ENCODE measurements around the gene ADGRA1.
A peak's percentile ranks its signal among the peaks of the same experiment; 100 is the strongest.

ADGRA1 gene, protein sequence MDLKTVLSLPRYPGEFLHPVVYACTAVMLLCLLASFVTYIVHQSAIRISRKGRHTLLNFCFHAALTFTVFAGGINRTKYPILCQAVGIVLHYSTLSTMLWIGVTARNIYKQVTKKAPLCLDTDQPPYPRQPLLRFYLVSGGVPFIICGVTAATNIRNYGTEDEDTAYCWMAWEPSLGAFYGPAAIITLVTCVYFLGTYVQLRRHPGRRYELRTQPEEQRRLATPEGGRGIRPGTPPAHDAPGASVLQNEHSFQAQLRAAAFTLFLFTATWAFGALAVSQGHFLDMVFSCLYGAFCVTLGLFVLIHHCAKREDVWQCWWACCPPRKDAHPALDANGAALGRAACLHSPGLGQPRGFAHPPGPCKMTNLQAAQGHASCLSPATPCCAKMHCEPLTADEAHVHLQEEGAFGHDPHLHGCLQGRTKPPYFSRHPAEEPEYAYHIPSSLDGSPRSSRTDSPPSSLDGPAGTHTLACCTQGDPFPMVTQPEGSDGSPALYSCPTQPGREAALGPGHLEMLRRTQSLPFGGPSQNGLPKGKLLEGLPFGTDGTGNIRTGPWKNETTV

DNA sequence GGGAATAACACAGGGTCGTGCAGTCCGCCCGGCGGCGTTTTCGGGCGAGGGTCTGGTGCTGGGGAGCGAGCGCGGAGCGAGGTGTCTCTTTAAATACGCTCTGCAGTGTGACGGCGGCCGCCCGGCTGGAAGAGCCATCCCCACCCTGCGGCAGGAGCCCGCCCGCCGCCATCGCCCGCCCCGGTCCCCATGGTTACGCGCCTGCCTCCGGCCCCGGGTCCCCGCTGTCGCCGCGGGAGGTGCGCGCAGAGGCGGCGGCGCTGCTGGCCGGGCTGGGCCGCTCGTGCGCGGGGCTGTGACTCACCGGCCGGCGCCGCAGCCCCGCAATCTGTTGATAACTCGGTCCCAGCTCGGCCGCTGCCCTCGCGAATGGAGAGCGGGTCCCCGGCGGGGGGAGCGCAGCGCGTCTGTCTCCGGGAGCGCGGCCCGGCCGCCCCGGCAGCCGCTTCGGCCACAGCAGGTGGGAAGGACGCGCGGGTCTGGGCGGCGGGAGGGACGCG, at the start of gene ADGRA1:
ADGRA1 (plus strand) TSS at position 246 of the 500 bp plus-strand sequence. CDS start 986 bp downstream, outside the sequence.
- TF ChIP-seq LEF1 (IDR thresholded peaks at IDR 0.05; ENCODE audit: borderline replicate concordance), result no peak
- TF ChIP-seq FOXK2 (IDR thresholded peaks at IDR 0.05), result no peak
- TF ChIP-seq FOXM1 (IDR thresholded peaks at IDR 0.05; ENCODE audit: borderline replicate concordance), result no peak
- no peak for TF ChIP-seq BHLHE40 (IDR thresholded peaks at IDR 0.05; ENCODE audit: borderline replicate concordance)
- no peak for TF ChIP-seq ARNT (IDR thresholded peaks at IDR 0.05)
- no peak for TF ChIP-seq SUZ12 (IDR thresholded peaks at IDR 0.05)
- no peak for TF ChIP-seq HDGF (IDR thresholded peaks at IDR 0.05; ENCODE audit: borderline replicate concordance)
- no peak for TF ChIP-seq TARDBP (IDR thresholded peaks at IDR 0.05)
- no peak for TF ChIP-seq L3MBTL2 (conservative IDR thresholded peaks at IDR 0.05)
- TF ChIP-seq NFRKB (IDR thresholded peaks at IDR 0.05), result no peak
- TF ChIP-seq, protein P1, sequence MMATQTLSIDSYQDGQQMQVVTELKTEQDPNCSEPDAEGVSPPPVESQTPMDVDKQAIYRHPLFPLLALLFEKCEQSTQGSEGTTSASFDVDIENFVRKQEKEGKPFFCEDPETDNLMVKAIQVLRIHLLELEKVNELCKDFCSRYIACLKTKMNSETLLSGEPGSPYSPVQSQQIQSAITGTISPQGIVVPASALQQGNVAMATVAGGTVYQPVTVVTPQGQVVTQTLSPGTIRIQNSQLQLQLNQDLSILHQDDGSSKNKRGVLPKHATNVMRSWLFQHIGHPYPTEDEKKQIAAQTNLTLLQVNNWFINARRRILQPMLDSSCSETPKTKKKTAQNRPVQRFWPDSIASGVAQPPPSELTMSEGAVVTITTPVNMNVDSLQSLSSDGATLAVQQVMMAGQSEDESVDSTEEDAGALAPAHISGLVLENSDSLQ (IDR thresholded peaks at IDR 0.05), result no peak
- TF ChIP-seq SP1 (IDR thresholded peaks at IDR 0.05), result no peak
- no peak for TF ChIP-seq CTBP1 (IDR thresholded peaks at IDR 0.05; ENCODE audit: borderline replicate concordance)
- POLR2A ChIA-PET, result no interaction called here
- CTCF ChIA-PET, result no interaction called here
- DNase-seq (ENCODE audit: extremely low spot score), result peak; percentile 72

DNA sequence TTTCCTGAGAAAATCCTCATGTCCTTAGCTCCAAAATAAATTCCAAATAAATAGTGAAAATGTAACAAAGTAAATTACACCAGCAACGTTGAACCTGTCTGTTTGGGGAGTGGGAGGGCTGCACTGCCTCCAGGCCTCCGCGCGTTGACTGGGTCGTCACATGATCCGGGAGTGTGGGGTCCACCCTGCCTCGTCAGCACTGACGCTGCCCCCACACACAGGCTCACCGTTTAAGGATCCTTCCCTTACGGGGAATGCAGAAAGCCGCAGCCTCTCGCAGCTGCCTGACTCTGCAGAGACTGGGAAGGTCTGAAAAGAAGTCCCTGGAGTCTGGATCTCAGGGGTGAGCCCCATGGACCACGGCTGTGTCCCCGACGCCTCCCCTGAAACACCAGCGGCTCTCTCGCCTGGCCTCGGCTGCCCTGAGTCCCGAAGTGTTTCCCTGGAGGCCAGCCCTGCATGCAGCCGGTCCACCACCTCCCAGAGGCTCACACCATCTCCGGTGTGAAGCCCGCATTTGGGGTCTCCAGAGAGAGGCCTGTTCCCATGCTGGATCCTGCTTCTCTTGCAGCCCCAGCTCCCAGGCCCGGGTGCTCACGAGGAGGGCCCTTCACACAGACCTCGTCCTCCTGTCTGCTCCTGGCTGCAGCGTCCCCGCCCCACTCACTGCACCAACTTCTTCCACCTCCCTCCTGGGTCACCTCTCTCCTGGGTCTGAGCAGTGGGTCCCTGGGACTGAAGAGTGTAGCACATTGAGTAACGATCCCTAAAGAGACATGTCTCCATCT, 49.5 kb upstream of the ADGRA1 start:
- ChIA-PET POLR2A (no interaction called here), CTCF (no interaction called here)
- TF ChIP-seq L3MBTL2 (conservative IDR thresholded peaks at IDR 0.05), result no peak
- TF ChIP-seq CTBP1 (IDR thresholded peaks at IDR 0.05; ENCODE audit: borderline replicate concordance), result no peak
- no peak for TF ChIP-seq TARDBP (IDR thresholded peaks at IDR 0.05)
- TF ChIP-seq FOXA1 (IDR thresholded peaks at IDR 0.05), result no peak

DNA sequence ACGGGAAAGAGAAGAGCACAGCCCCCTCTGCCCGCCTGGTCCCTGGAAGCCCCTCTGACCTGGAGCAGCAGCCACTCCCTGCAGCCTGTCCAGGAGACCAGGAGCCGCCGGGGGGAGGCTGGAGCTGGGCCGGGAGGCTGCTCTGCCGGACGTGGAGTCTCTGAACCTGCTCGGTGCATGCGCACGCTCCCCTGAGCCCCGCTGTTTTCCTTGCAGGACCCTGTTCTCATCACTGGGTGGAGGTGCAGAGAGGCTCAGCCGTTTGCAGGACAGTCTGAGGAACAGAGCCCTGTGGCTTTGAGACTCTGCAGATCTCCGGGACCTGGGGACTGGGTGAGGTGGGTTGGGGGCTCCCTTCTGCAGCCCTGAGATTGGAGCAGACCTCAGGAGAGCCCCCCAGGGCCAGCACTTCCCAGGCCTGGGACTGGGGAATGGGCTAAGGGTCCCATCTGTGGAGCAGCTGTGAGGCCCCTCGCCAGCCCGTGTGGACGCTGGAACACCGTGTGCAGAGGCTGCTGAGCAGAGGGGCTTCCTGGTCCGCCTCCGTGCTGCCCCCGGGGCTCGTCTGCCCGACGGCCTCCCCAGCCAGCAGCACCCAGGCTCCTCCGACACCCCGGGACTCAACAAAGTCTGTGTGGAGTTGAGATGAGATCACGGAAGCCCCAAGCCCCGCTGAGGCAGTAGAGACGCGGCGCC, 48.5 kb upstream of the ADGRA1 start:
- TF ChIP-seq ELF4 (IDR thresholded peaks at IDR 0.05), result no peak
- TF ChIP-seq L3MBTL2 (conservative IDR thresholded peaks at IDR 0.05), result no peak
- no peak for TF ChIP-seq FOXK2 (IDR thresholded peaks at IDR 0.05)
- no peak for TF ChIP-seq FOXM1 (IDR thresholded peaks at IDR 0.05; ENCODE audit: borderline replicate concordance)
- TF ChIP-seq SP1 (IDR thresholded peaks at IDR 0.05), result no peak
- no peak for TF ChIP-seq LEF1 (IDR thresholded peaks at IDR 0.05; ENCODE audit: borderline replicate concordance)
- ChIA-PET CTCF (no interaction called here), POLR2A (no interaction called here)
- DNase-seq (ENCODE audit: extremely low spot score), result no peak

More for the DNA sequence above, 49.5 kb upstream of the ADGRA1 start:
- DNase-seq (ENCODE audit: extremely low spot score), result no peak

DNA sequence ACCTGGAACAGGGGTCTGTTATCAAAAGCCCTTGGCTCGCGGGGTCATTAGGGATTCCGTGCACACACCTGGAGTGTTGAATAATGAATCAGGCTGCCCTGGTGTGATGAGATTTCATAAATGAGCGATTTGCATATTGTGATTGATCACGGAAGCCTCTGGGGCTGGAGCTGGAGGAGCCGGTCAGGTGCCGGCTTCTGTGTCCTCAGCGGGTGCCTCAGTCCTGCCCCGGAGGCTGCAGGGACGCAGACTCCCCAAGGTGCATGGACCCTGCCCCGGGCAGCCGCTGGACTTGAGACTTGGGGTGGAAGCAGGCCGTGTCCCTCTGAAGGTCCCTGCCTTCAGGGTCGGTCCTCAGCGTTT, 47.9 kb upstream of the ADGRA1 start:
- ChIA-PET CTCF (no interaction called here), POLR2A (no interaction called here)
- TF ChIP-seq TARDBP (IDR thresholded peaks at IDR 0.05) (no peak), ELF4 (IDR thresholded peaks at IDR 0.05) (no peak), HDGF (IDR thresholded peaks at IDR 0.05; ENCODE audit: borderline replicate concordance) (no peak), FOXK2 (IDR thresholded peaks at IDR 0.05) (no peak), CTBP1 (IDR thresholded peaks at IDR 0.05; ENCODE audit: borderline replicate concordance) (no peak), L3MBTL2 (conservative IDR thresholded peaks at IDR 0.05) (no peak), FOXA1 (IDR thresholded peaks at IDR 0.05) (no peak), ARNT (IDR thresholded peaks at IDR 0.05) (no peak), SUZ12 (IDR thresholded peaks at IDR 0.05) (no peak)
- TF ChIP-seq, protein P1 (IDR thresholded peaks at IDR 0.05), result no peak
- no peak for DNase-seq (ENCODE audit: extremely low spot score)

DNA sequence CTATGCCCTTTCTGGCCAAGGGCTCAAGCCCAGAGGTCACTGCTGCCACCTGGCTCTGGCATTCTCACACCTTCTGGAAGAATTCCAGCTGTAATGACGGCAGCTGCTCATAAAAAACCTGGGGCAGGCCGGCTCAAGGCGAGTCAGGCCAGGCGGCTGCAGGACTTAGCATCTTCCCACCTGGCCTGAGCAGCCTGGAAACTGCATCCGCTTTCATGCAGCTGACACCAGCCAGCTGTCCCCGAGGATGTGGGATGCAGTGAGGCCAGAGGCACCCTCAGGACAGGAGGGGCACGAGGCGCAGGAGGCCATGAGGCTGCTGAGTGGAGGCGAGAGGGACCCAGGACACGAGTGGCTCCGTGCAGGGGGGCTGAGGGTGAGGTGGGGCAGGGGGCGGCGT, 47.5 kb upstream of the ADGRA1 start:
- TF ChIP-seq ZNF384 (IDR thresholded peaks at IDR 0.05) (no peak), SUZ12 (IDR thresholded peaks at IDR 0.05) (no peak), BHLHE40 (IDR thresholded peaks at IDR 0.05; ENCODE audit: borderline replicate concordance) (no peak), L3MBTL2 (conservative IDR thresholded peaks at IDR 0.05) (no peak), TARDBP (IDR thresholded peaks at IDR 0.05) (no peak), ARNT (IDR thresholded peaks at IDR 0.05) (no peak), HDGF (IDR thresholded peaks at IDR 0.05; ENCODE audit: borderline replicate concordance) (no peak), CTBP1 (IDR thresholded peaks at IDR 0.05; ENCODE audit: borderline replicate concordance) (no peak), NFRKB (IDR thresholded peaks at IDR 0.05) (no peak), ELF4 (IDR thresholded peaks at IDR 0.05) (no peak), LEF1 (IDR thresholded peaks at IDR 0.05; ENCODE audit: borderline replicate concordance) (no peak), FOXA1 (IDR thresholded peaks at IDR 0.05) (no peak), FOXK2 (IDR thresholded peaks at IDR 0.05) (no peak)
- TF ChIP-seq, protein P1 (IDR thresholded peaks at IDR 0.05), result no peak
- DNase-seq (ENCODE audit: extremely low spot score), result no peak
- ChIA-PET POLR2A (no interaction called here), CTCF (no interaction called here)

Measured in HEK293T (cell line).